Measurements from ENCODE around the gene TPD52L3. TPM values are rescaled to one million over a fixed set of nuclear protein-coding genes. Genes with fewer than 3 reads are reported as not detected.

The TPD52L3 gene
- polyA plus RNA-seq, 1 experiment = not detected

DNA sequence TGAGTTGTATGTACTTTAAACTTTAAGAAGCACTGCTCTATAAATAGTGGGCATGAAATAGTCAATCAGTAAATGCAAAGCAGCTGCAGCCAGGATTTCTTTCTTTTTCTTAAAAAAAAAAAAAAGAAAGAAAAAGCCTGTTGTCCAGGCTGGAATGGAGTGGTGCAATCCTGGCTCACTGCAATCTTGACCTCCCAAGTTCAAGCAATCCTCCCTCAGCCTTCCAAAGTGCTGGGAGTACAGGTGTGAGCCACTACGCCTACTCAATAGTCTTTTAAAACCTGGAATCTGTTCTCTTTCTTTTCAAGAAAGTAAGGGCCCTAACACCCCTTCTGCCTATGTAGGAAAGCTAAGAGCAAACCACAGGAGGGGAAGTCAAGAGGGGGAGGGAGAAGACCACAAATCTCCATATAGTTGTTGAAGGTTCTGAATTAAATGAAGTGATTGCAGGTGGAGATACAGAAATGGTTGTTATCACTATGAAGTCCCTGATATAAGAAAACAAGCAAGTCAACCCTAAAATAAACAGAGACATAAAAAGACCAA is 20.6 kb upstream of the TPD52L3 start:
- no peaks in the 10 kb centered on the region for H3K36me3 ChIP-seq (ENCODE audit: control insufficient read depth, insufficient read depth, low read length)
- TF ChIP-seq, protein P1, sequence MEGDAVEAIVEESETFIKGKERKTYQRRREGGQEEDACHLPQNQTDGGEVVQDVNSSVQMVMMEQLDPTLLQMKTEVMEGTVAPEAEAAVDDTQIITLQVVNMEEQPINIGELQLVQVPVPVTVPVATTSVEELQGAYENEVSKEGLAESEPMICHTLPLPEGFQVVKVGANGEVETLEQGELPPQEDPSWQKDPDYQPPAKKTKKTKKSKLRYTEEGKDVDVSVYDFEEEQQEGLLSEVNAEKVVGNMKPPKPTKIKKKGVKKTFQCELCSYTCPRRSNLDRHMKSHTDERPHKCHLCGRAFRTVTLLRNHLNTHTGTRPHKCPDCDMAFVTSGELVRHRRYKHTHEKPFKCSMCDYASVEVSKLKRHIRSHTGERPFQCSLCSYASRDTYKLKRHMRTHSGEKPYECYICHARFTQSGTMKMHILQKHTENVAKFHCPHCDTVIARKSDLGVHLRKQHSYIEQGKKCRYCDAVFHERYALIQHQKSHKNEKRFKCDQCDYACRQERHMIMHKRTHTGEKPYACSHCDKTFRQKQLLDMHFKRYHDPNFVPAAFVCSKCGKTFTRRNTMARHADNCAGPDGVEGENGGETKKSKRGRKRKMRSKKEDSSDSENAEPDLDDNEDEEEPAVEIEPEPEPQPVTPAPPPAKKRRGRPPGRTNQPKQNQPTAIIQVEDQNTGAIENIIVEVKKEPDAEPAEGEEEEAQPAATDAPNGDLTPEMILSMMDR (IDR thresholded peaks at IDR 0.05; ENCODE audit: insufficient read depth, low read depth, low read length) = no peak
- DNase-seq (ENCODE audit: low read depth) = no peak
- ChIA-PET POLR2A (no interaction called here), CTCF (interaction anchor here (1.4 to 6.1 kb wide), 2 partner anchors 21 to 254 kb away, joined by 5 to 91 read pairs; partner anchors contain the start of gene TPD52L3)
- peaks cover 2% of the 10 kb centered on the region; the same call in 1 of the 2 replicates for H3K27me3 ChIP-seq (ENCODE audit: control insufficient read depth, insufficient read depth, low read length)
- no peak overlapping the region for H3K4me3 ChIP-seq (ENCODE audit: low read depth, low read length)

DNA sequence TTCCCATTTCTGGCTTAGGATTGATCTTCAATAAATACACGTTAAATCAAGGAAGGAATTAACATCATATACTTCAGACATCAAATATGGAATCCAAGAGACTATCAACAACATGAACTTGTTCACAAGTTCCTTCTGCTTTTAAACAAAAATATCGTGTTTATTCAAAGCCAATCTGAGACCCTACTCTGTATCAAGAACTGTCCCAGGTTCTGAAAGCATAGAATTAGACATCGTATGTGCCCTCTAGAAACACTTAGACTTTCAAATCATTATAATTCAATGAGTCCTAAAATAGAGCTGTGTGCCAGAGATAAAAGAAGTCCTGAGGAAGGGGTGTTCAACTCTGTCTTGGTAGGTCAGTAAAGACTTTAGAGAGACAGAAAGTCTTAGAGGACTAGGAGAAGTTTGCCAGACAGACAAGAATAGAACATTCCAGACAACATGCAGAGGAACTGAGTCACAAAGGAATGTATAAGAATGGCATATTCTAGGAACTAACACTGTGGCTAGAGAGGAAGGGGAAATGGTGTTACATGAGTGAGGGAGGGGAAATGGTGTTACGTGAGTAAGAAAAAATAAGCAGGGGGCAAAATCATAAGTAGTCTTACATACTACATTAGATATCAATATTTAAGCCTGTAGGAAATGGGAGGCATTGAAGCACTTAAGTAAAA is 2.9 kb downstream of the TPD52L3 start:
- DNase-seq (ENCODE audit: low read depth) = no peak
- TF ChIP-seq, protein P1 (IDR thresholded peaks at IDR 0.05; ENCODE audit: insufficient read depth, low read depth, low read length) = no peak
- Histone ChIP-seq H3K36me3 (ENCODE audit: control insufficient read depth, insufficient read depth, low read length) (no peaks in the 10 kb centered on the region), H3K4me3 (ENCODE audit: low read depth, low read length) (no peak overlapping the region), H3K27me3 (ENCODE audit: control insufficient read depth, insufficient read depth, low read length) (no peaks in the 10 kb centered on the region)
- POLR2A ChIA-PET = no interaction called here
- CTCF ChIA-PET = no interaction called here

GRCh38 chr9:6334305-6334704 is 6.1 kb downstream of the TPD52L3 start:
- CTCF ChIA-PET = no interaction called here
- no peaks in the 10 kb centered on the region for H3K36me3 ChIP-seq (ENCODE audit: control insufficient read depth, insufficient read depth, low read length)
- H3K27me3 ChIP-seq (ENCODE audit: control insufficient read depth, insufficient read depth, low read length) = no peaks in the 10 kb centered on the region
- POLR2A ChIA-PET = no interaction called here
- no peak for DNase-seq (ENCODE audit: low read depth)
- no peak overlapping the region for H3K4me3 ChIP-seq (ENCODE audit: low read depth, low read length)
- TF ChIP-seq, protein P1 (IDR thresholded peaks at IDR 0.05; ENCODE audit: insufficient read depth, low read depth, low read length) = no peak

GRCh38 chr9:6348766-6349165 is 20.6 kb downstream of the TPD52L3 start:
- DNase-seq (ENCODE audit: low read depth) = no peak
- Histone ChIP-seq H3K36me3 (ENCODE audit: control insufficient read depth, insufficient read depth, low read length) (no peaks in the 10 kb centered on the region), H3K27me3 (ENCODE audit: control insufficient read depth, insufficient read depth, low read length) (peaks cover 3% of the 10 kb centered on the region), H3K4me3 (ENCODE audit: low read depth, low read length) (no peak overlapping the region)
- TF ChIP-seq, protein P1 (IDR thresholded peaks at IDR 0.05; ENCODE audit: insufficient read depth, low read depth, low read length) = no peak
- ChIA-PET POLR2A (no interaction called here), CTCF (interaction anchor here (1.0 kb wide), 2 partner anchors 9 to 284 kb away, joined by 3 read pairs; no protein-coding TSS in a partner anchor)

DNA sequence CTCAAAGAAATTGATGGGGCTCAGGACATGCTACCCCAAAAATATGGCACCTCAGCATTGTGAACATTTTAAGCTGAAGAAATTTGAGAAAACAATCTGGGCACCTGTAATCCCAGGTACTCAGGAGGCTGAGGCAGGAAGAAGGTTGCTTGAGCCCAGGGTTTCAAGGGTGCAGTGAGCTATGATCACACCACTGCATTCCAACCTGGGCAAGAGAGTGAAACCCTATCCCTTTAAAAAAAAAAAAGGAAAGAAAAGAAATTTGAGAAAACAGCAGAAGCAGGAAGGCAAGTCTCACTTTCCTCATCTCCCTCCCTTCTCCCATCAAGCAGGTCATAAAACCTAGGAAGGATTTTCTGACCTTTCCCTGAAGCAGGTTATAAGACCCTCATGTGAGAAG is 23.6 kb downstream of the TPD52L3 start:
- no peak for DNase-seq (ENCODE audit: low read depth)
- ChIA-PET POLR2A (no interaction called here), CTCF (interaction anchor here (1.9 to 5.7 kb wide), 2 partner anchors 216 to 233 kb away, joined by 5 to 119 read pairs; no protein-coding TSS in a partner anchor)
- TF ChIP-seq, protein P1 (IDR thresholded peaks at IDR 0.05; ENCODE audit: insufficient read depth, low read depth, low read length) = no peak
- no peaks in the 10 kb centered on the region for H3K36me3 ChIP-seq (ENCODE audit: control insufficient read depth, insufficient read depth, low read length)
- peaks cover 3% of the 10 kb centered on the region for H3K27me3 ChIP-seq (ENCODE audit: control insufficient read depth, insufficient read depth, low read length)
- H3K4me3 ChIP-seq (ENCODE audit: low read depth, low read length) = no peak overlapping the region

All from BJ (cell line).